Left cardiac atrium (tissue), 4 donors: ENCODE measurements around the gene TERF2IP. TPM values are rescaled to one million over a fixed set of nuclear protein-coding genes. Genes with fewer than 3 reads are reported as not detected.

Experiments
- ATAC-seq, 2 donors: fragments of 200-7000 bp; cut with Tn5 transposase; one replicate each; pipeline ENCODE4 v1.9.1; 2020; ENCODE audit warnings: mild to moderate bottlenecking in 2 of 2, moderate library complexity in 2 of 2
- DNase-seq: peaks from one replicate; pipeline ENCODE4 v3.0.0-alpha.2; 2020
- intact Hi-C, 2 donors: fragments of 100-400 bp; cut with DNase I; formaldehyde crosslinking; loops; one replicate each; pipeline versions ENCODE4 v1.14.1 to v1.15.1; 2022 to 2023
- total RNA-seq, 2 donors: library from RNA; stranded (reverse); fragmentation: NEBNext Ultra II Directional; extraction: Animal tissue kit (Norgen Biotek cat#: 25700); gene quantifications; one replicate each; pipeline ENCODE4 v1.2.1, GENCODE V29; 2021
- donor health status: DM: no; HTN: yes; CAD: no.
- donor health status: DM: no; HTN: yes; CAD: no; lungs with severe emphysema.
- donor health status: DM: yes; HTN: yes; CAD: no.
- donor health status: Dilated cardiomyopathy.

The TERF2IP gene
- total RNA-seq, 2 donors from 2014 or later, result 55.6 to 70.2 TPM

DNA sequence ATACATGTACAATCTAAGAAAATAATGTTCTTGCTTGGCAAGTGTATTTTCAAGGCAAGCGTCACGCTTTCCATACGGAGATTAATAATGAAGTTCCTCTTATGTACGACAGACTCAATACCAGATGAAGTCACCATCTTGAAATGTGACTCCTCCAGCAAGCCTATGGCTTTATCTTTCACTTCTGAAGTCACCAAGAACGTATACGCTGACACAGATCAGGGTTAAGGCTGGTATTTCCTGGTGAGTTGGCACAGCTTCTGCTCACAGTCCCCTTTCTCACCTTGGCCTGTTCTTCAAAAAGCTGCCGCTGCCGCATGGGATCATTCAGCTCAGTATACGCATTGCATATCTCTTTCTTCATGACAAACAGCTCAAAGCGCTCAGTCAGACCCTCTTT lies 18.4 kb upstream of the TERF2IP start:
- DNase-seq, result no peak
- intact Hi-C loops, result no loop called here

DNA sequence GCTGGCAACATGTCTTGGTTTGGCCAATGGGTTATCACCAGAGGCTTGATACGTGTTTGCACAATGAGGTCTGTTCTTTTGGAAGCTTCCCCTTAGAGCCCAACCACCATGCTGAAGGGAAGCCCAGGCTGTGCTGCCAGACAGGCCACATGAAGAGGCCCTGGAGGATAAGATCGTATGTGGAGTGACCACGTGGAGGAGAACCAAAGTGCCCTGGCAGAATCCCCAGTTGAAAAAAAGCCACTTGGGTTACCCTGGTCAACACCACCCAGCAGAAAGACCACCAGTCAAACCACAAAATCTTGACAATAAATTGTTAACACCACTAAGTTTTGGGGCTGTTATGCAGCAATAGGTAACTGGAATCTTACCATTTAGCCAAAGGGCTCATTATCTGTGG lies 17.5 kb upstream of the TERF2IP start:
- intact Hi-C loops, result no loop called here
- ATAC-seq (no peak), DNase-seq (no peak)

More for the DNA sequence above, 18.4 kb upstream of the TERF2IP start:
- ATAC-seq, result no peak

DNA sequence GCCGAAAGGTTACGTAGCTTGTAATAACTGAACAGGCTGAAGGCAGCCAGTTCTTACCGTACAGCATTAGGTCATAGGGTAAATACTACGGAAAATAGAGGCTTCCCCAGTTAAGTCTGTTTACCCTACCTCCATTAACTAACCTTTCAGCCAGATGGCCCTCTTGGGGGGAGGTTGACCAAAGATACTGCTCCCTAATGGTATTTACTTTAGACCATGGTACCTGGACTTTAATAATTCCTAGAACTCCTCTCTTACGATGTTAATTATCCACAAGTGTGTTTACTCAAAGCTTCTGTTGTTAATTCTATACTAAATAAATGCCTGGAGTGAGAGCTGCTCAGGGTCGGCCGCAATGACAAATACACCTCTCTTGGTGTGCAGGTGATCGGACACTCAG lies 14.7 kb upstream of the TERF2IP start:
- ATAC-seq, result no peak
- intact Hi-C loops, result no loop called here
- no peak for DNase-seq

DNA sequence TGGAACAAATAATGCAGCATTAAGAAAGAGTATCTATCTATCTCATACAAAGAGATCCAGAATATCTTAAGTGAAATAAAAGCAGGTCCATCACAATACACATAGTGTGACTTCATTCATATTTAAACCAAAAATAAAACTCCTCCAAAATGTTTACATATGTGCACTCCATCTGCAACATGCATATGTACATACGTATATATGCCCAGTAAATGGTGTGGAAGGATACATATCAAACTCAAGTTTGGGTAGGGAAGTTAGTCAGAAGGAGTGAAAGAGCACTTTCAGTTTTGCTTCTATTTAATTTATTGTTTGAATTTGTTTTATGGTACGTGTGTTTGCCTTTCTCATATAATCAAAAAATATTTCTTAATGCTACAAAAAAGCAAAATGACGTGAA lies 12.5 kb upstream of the TERF2IP start:
- DNase-seq (no peak), ATAC-seq (no peak)
- intact Hi-C loops, result no loop called here

DNA sequence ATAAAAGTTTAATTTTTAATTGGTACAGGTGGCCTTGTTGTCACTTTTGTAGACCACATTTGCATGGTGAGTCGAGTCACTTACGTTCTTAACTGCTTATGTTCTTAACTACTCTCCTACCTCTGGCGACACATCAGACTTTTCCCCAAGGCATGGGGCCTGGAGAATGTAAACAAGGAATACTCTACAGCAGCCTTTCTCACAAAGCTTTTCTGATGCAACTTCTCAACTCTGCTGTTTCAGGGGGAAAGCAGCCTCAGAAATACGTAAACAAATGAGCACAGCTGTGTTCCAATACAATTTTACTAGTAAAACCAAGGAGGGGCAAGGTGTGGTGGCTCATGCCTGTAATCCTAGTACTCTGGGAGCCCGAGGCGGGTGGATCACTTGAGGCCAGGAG lies 7.0 kb upstream of the TERF2IP start:
- ATAC-seq (no peak), DNase-seq (no peak)
- intact Hi-C loops, result no loop called here

DNA sequence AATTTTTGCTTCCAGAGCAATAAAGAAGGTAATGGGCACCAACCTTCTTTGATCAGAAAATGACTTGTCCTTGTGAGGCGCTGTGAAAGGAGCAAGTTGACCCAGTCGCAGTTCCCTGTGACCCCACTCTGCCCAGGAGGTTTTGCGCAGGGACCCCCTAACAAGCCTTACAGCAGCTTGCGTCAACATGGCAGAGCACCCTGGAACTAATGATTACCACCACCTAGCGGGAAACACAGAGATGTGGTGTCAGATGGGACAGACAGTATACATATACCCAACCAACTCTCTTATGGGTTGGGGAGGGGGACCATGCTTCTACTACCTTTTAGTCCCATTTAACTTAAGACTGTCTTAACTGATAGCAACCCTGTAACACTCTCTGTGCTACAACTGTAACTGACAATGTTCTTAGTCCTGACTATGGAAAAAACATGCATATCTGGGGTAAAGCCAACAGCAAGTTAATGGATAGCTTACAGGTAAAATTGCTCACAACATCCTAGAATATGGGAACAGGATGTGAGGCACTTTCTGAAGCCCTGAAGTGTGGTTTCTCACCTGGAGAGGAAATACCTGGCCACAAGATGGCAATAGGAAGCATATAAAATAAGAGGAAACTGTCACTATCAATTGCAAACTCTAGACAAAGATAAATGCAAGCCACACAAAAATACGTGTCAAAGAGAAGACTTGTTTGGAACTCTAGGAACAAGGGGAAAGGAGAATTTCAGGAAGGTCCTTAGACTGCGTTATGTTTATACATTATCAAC lies 3.1 kb upstream of the TERF2IP start:
- DNase-seq, result no peak
- ATAC-seq, result no peak
- intact Hi-C loops, result no loop called here

DNA sequence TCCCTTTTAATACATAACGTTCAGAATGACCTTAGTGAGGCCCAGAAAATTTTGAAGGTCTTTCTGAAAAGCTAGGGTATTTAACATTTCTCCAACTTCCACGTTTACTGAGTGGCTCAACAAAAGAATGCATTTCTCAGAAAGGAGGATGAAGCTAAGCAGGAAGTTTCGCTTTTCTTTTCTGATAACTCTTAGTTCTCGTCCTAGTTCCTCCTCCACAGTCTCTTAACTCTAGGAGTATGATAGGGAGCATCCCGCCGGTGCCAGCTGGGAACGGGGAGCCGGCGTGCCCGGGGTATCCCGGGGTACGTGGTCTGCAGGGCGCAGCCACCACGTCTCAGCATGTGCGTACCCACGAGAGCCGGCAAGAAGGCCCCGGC lies 471 bp upstream of the TERF2IP start:
- peak; percentile 20 to 29 for ATAC-seq

DNA sequence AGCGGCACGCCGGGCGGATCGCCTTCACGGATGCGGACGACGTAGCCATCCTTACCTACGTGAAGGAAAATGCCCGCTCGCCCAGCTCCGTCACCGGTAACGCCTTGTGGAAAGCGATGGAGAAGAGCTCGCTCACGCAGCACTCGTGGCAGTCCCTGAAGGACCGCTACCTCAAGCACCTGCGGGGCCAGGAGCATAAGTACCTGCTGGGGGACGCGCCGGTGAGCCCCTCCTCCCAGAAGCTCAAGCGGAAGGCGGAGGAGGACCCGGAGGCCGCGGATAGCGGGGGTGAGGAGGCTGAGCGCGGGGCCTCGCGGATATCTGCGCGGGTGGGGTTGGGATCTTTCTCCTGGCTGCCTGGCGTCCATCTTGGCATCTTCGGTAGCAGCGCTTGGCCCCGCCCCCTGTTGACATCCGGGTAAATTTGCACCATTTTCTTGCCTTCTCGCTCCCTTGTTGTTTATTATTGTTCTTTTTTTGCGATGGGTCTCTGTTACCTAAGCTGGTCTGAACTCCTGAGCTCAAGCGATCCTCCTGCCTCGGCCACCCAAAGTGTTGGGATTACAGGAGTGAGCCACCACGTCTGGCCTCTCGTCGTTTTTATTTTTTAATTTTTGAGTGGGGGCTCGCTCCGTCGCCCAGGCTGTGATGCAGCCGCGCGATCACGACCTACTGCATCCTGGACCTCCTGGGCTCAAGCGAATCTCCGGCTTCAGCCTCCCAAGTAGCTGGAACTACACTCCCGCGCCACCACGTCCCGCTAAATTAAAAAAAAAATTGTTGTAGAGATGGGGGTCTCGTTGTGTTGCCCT lies 898 bp downstream of the TERF2IP start:
- intact Hi-C loops, result no loop called here
- peak; percentile 78 to 82 for ATAC-seq

More for the DNA sequence above, 471 bp upstream of the TERF2IP start:
- no peak for DNase-seq
- intact Hi-C loops, result no loop called here

DNA sequence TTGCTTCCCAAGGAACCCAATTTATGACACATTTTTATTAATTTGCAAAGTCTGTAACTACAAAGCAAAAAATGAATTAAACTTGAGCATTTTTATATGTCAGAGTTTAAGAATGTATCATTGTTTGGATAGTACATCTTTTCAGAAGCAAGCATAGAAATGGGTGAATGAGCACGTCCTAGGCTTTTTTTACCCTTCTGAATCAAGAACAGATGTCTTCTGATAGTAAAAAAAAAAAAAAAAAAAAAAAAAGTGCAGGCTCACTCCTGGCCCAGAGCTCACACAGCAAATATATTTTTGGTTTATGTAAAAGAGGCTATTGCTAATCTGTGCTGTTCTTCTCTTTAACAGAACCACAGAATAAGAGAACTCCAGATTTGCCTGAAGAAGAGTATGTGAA lies 6.3 kb downstream of the TERF2IP start:
- DNase-seq (no peak), ATAC-seq (no peak)
- intact Hi-C loops, result loop anchor here in 1 of 2 donors (10.0 kb wide), 1 partner anchor 111 kb away; no protein-coding TSS in a partner anchor

More for the DNA sequence above, 898 bp downstream of the TERF2IP start:
- DNase-seq, result peak; percentile 87

DNA sequence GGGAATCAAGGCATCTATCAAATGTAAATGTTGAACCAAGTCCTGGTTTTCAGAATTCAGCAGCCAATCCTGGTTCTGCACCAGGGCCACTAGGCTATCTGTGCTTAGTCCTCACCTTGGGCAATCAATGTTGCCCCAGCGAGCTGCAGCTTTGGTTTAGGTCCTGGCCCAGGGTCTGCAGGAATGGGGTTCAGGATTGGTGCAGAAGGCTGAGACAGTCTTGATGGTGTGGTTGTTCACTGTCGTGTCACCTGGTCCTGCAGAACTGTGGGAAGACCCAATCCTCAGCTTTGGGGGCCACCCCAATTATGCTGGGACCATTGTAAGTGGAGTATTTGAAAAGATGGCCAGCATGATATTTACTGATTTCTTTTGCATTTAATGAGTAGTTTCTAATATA lies 10.6 kb downstream of the TERF2IP start:
- DNase-seq (no peak), ATAC-seq (no peak)
- intact Hi-C loops, result loop anchor here in 1 of 2 donors (10.0 kb wide), 1 partner anchor 107 kb away; no protein-coding TSS in a partner anchor

DNA sequence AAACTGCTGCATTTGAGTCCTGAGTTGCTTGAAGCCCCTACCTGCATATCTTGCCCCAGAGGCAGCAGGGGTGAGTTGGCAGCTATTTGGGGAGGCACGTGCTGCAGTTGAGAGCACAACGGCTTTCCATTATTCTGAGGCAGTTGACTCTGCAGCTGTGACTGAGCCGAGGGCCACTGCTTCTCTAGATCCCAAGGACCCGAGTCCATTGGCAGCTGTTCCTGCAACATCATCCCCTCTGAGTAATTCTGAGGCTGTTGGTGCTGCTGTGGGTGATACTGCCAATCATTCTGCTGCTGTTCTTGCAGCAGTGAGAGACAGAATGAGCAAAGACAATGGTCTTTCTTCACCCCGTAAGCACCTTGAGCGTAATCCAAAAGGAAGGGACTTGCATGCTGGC lies 12.7 kb downstream of the TERF2IP start:
- no peak for DNase-seq
- intact Hi-C loops, result no loop called here
- no peak for ATAC-seq

DNA sequence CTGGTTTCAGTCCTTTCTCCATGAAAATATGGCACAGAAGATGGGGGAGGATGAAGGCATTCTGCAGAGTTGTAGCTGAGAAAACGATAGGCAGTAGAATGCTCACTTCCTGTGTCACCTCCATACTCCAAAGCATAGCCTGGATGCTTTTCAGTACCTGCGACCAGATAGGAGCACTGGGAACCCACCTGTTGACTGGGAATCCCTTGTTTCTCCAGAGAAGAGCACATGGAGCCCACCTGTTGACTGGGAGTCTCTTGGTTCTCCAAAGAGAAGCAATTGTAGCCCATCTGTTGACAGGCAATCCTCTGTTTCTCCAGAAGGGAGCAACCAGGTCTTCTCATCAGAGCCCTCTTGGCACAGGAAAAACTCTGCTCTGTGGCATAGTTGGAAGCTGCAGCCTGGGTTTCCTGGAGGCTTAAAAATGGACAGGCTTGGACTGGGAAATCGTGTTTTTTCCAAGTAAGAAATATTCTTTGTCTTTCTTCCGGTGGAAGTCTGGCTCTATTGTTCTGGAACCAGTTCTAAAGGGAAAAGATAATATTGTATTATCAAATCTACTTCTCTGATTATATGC lies 13.2 kb downstream of the TERF2IP start:
- ATAC-seq (peak; percentile 41 to 66), DNase-seq (no peak)
- intact Hi-C loops, result no loop called here

DNA sequence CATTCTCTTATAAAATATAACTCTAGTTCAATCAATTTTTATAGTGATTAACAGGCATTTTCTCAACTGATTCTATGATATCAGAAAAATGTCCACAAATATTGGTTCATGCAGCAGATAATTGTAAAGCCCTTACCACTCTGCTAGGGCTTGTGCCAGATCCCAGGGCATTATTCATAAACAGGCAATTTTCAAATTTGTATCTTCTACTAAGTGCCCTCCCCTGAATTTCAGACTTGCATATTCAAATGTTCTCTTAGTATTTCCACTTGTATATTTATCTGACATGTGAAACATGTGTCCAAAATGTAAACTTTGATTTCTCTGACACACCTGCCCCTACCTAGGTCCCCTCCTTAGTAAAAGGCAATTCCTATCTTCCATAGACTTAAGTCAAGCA lies 19.9 kb downstream of the TERF2IP start:
- ATAC-seq, result no peak
- intact Hi-C loops, result no loop called here
- DNase-seq, result no peak

DNA sequence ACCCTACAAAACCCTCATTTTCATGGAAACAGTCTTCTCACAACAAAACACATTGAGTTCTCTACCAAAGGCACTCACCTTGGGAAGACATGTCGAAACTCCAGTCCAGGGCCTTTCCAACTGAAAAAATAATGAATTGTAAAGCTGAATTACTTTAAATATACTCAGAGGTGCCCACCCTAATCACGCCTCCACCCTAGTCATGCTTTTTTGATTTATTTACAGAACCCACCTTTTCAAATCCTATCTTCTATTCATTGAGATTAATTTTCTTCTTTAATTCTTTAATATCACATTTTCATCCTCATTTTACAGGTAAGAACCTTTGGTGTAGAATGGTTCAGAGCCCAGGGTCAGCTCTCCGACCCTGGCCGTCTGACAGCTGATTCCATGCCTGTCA lies 29.3 kb downstream of the TERF2IP start, which contains the start of gene CPHXL2:
CPHXL2 (minus strand) TSS at position 101 of the 400 bp plus-strand sequence; CDS start at position 91, 10 bp downstream.
- DNase-seq (no peak), ATAC-seq (no peak)
- intact Hi-C loops, result no loop called here

DNA sequence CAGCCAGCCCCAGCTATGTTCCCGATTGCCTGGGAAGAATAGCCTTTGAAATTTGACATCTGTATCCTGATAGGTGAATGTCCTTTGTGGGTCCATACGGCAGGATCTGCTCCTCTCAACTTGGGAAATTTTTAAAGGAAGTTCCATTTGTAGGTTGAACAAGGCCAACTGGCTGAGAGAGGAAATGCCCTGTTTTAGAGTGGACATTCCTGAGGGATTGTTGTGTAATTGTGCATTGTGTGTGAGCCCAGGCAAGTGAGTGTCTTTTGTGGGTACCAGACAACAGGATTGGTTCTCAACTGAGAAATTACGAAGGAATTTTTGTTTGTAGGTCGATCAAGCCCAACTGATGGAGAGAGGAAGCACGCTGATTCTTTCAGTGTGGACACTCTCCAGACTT lies 31.8 kb downstream of the TERF2IP start:
- DNase-seq (no peak), ATAC-seq (peak in 1 of 2 donors; percentile 19)
- intact Hi-C loops, result no loop called here

DNA sequence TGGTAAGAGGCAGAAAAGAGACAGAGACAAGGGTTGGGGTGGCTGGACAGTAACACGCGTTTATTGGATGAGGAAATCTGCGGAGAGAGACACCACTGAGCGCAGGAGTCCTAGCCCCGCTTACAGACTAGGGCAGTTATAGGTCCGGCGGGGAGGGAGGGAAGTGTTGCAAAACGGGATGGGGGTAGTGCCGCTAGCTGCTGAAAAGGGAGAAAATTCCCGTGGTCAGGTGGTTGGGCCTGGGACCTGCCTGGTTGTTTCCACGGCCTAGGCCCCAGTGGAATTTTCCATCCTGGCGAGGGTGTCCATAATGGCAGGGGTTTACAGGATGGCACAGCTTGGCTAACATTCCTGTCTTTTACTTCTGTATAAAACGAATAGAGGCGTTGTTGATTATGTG lies 34.7 kb downstream of the TERF2IP start:
- no peak for ATAC-seq

DNA sequence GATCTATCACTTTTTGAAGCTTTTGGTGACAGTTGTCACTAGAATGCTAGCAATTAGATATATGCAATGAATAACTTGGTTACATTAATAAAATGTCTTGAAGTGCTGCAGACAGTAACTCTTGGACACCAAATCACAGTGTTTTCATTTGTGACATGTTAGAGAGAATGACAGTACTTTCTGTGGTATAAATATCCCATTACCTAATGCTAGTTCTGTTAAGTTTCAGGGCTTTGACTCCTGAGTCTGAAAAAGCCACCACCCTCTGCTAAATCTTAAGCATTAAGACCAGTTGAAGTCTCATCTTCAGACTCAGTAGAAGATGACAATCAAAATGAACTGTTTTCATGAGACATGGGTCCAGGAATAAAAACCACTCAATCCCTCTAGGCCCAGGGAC lies 39.8 kb downstream of the TERF2IP start:
- peak in 1 of 2 donors; percentile 41 for ATAC-seq
- intact Hi-C loops, result no loop called here
- no peak for DNase-seq

More for the DNA sequence above, 34.7 kb downstream of the TERF2IP start:
- intact Hi-C loops, result no loop called here
- no peak for DNase-seq

DNA sequence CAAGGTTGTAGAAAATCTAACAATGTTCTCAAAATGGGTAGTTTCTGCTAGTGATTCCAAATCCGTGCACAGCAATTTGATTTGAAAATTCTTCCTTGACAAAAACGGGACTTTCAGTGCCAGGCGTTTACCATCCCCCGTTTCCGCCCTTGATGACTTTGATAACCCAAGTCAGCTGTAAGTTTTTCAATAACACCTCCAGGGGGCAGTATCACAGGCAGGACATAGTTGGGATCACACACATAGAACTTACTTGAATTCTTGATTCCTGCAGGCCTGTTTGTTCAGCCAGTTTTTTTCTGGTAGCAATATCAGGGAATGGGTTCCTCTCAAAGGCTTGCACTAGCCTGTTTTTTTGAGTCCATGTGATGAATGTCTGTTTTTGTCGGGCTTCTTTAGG lies 48.1 kb downstream of the TERF2IP start:
- ATAC-seq (no peak), DNase-seq (no peak)
- intact Hi-C loops, result no loop called here

DNA sequence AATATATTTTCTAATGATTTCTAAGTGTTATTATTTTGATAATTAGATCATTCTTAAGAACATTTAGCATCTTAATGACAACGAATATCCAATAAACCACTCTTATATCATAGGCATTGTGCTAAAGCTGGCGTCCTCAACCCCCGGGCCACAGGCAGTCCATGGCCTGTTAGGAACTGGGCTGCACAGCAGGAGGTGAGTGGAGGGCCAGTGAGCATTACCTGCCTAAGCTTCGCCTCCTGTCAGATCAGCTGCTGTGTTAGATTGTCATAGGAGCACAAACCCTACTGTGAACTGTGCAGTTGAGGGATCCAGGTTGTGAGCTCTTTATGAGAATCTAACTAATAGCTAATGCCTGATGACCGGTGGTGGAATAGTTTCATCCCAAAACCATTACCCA lies 50.0 kb downstream of the TERF2IP start:
- DNase-seq (no peak), ATAC-seq (no peak)
- intact Hi-C loops, result no loop called here

DNA sequence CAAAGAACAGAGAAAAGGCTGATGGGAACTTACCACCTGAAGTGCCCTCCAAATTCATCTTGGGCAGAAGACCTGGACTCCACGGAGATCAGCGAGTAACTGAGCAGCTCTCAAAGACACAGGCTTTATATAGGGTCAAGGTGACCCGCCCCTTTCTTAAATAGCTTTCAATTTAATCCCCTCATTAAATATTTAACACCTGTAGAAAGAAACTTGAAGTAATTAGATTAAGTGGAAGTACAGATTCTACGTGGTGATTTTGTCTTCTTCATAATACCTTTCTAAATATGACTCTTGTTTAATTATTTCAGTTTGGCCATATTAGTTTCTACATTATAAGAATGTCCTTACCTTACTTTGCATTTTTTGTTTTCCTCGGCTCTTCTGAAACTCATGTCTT lies 53.8 kb downstream of the TERF2IP start, which contains the start of gene DUXB:
DUXB (minus strand) TSS at position 101 of the 400 bp plus-strand sequence; CDS start at position 58, 43 bp downstream.
- DNase-seq (no peak), ATAC-seq (no peak)
- intact Hi-C loops, result no loop called here
